NCI-H2196 (cell line): ENCODE measurements around the gene CPAMD8.

Experiments
- DNase-seq: peaks from one replicate; lab custom pipeline; 2025; ENCODE audit not compliant: unreplicated experiment; lab: John Stamatoyannopoulos, UW

CPAMD8 gene

DNA sequence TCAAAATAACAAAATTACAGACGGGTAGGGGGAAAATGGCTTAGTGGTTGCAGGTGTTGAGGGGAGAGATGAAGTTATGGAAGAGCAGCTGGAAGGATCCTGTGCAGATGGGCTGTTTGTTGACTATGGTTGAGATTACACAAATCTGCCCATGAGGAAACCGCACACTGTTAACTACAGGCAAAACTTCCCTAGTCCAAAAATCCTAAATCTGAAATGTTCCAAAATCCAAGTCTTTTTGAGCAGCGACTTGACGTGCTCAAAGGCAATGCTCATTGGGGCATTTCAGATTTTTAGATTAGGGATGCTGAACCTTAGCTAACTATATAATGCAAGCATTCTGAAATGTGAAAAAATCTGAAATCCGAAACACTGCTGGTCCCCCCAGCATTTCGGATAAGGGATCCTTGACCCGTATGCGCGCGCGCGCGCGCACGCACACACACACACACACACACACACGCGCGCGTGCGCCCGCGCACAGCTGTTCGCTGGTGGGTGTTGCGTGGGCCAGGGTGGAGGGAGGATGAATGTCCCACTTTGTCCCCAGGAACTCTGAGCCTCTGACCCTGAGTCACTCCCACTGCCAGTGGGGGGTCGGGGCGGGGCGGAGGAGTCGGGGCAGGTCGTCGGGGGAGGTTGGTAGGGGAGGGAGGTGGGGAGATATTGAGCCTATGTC lies 131.0 kb downstream of the CPAMD8 start:
- DNase-seq, result no peak

DNA sequence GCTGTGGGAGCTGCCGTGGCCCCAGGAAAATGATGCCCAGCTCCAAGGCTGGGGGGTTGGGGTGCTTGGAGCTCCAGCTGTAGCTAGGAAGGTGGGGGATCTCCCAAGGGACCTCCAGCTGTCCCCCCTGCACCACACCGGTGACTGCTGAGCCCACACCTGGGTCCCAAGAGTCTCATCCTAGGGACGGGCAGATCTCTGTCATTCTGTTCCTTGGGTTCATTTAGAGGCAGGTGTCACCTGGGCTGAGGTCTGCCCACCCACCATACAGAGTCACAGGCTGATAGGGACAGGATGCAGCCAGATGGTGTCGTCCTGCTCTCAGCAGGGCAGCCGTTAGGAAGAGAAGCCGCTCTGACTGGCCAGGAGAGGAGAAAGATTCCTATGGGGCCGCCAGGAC lies 132.5 kb downstream of the CPAMD8 start:
- DNase-seq, result no peak

DNA sequence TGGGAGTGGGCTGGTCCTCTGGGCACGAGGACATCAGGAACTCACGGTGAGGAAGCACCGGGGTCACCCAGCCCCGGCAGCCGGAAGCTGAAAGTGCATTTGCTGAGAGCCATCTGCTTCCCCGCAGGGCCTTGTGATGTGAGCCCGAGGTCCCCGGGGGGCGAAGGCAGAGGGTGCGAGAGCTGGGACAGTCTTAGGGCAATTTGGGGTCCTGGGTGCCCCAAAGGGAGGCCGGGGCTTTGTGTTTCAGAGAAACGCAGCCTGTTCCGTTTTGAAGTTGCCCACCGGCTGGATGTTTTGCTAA lies 133.0 kb downstream of the CPAMD8 start:
- DNase-seq, result no peak

DNA sequence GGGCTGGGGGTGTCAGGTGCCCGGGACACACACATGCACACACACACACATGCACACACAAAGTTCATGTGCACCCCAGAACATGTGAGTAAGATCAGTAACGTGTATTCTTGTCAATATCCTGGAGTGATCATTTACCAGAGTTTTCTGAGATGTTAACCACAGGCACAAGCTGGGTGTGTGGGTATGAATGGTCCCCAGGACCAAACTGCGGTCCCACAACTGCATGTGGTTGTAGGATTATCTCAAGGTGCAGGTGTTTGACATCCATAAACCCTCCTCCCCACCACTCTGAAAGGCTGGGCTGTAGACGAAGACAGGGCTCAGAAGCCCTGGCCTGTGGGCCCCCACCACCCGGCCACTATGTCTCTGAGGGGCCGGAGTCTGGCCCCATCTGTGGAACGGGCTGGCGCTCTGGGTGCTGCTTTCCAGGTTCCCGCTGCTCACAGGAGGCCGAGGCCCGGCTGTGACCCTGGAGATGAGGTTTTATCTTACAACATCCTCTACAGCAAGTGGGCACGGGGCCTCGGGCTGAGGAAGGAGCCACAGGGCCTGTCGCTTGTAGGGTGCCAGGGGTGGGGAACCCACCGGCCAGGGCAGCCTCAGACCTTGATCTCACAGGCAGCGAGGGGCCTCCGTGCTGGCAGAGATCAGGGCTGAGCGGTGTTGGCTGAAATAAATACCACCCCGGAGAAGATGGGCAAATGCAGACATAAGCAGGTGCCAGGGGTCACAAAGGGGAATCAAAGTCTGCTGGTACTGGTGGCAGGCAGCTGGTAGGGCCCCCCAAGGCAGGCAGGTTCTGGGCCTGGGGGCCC lies 133.5 kb downstream of the CPAMD8 start:
- DNase-seq, result no peak

DNA sequence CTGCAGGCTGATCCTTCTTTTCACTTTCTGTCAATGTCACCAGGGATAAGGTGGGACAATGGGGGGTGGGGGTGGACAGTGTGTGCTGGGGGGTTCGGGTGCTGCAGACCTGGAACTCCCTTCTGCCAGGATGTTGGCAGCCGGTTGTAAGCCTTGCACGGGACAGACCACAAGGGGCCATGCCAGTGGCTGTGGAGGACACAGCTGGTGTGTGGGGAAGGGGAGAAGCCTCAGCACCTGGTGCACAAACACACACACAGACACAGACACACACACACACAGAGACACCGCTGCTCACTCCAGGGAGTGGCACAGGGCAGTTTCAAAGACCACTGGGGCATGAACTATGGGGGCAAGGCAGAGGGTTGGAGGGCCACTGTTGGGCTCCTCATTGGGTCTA lies 134.2 kb downstream of the CPAMD8 start:
- DNase-seq, result no peak

DNA sequence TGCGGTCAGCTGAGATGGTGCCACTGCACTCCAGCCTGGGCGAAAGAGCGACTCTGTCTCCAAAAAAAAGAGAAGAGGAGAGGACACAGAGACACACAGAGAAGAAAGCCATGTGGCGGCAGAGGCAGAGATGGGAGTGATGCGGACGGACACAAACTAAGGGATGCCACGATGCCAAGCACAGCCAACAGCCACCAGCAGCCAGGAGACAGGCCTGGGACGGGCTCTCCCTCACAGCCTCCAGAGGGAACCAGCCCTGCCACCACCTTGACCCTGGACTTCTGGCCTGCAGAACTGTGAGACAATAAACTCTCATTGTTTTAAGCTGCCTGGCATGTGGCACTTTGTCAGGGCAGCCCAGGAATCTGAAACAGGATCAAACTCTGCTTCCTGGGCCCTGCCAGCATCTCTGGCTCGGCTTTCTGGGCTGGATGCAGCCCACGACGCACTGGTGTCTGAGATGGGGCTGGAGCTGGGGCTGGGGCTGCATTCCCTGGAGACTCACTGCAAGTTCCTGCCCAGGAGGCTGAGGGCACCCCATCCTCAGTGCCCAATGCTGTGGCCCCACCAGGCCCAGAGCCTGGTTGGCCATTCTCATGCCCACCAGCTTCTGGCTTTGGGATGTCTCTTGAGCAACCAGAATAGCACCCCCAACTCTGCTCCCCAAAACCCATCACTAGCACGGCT lies 134.8 kb downstream of the CPAMD8 start:
- DNase-seq, result no peak

DNA sequence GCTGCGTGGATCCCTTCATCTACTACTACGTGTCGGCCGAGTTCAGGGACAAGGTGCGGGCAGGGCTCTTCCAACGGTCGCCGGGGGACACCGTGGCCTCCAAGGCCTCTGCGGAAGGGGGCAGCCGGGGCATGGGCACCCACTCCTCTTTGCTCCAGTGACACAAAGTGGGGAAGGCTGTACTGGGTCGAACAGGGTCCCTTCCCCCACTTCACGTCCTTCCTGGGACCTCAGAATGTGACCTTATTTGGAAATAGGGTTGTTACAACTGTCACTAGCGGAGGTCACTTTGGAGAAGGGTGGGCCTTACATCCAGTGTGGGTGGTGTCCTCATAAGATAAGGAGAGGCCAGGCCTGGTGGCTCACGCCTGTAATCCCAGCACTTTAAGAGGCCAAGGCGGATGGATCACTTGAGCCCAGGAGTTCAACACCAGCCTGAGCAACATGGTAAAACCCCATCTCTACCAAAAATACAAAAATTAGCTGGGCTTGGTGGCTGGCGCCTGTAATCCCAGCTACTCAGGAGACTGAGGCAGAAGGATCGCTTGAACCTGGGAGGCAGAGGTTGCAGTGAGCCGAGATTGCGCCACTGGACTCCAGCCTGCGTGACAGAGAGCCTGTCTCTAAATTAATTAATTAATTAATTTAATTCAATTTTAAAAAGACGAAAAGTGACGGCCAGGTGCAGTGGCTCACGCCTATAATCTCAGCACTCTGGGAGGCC lies 136.0 kb downstream of the CPAMD8 start:
- DNase-seq, result no peak

DNA sequence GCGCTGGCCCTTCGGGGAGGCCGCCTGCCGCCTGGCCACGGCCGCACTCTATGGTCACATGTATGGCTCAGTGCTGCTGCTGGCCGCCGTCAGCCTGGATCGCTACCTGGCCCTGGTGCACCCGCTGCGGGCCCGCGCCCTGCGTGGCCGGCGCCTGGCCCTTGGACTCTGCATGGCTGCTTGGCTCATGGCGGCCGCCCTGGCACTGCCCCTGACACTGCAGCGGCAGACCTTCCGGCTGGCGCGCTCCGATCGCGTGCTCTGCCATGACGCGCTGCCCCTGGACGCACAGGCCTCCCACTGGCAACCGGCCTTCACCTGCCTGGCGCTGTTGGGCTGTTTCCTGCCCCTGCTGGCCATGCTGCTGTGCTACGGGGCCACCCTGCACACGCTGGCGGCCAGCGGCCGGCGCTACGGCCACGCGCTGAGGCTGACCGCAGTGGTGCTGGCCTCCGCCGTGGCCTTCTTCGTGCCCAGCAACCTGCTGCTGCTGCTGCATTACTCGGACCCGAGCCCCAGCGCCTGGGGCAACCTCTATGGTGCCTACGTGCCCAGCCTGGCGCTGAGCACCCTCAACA lies 136.6 kb downstream of the CPAMD8 start:
- DNase-seq, result no peak

DNA sequence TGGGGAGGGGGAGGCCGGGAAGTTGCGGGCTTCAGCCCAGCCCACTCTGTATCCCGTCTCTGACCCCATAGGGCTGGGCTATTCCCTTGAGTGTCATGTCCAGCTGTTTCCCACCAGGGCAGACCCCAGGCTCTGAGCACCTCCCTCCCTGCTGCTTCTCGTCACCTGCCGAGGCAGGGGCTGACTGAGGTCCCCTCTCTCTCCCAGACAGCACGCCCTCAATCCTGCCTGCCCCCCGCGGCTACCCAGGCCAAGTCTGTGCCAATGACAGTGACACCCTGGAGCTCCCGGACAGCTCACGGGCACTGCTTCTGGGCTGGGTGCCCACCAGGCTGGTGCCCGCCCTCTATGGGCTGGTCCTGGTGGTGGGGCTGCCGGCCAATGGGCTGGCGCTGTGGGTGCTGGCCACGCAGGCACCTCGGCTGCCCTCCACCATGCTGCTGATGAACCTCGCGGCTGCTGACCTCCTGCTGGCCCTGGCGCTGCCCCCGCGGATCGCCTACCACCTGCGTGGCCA lies 137.2 kb downstream of the CPAMD8 start:
- DNase-seq, result no peak

DNA sequence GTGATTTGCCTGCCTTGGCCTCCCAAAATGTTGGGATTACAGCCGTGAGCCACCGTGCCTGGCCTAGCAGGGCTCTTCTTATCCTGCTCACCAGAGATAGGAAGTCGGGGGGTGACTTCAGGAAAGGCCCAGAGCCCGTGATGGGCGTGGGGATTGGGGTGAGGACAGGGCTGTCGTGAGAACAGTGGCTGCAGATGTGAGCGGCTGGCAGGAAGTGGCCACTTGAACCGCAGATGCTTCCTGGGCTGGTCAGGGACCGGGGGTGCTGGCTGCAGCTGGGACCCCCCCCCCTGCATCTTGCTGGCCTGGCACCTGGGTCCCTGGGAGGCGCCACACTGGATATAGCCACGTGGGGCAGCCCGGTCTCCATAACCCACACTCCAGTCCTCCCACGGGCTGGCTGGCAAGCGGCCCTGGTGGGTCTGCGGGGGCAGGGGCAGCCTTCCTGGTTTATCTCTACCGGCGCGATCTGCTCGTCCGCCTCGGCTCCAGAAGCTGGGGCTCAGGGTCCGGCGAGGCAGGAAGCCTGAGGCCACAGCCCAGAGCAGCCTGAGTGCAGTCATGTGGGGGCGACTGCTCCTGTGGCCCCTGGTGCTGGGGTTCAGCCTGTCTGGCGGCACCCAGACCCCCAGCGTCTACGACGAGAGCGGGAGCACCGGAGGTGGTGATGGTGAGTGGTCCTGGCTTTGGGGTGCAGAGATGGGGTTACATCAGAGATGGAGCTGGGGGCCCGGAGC lies 137.8 kb downstream of the CPAMD8 start, which contains the start of gene F2RL3:
Gene F2RL3, plus strand, starts transcription at position 371 of the 737 bp plus-strand sequence. Its CDS starts 191 bp downstream, at position 562.
- DNase-seq, result no peak

DNA sequence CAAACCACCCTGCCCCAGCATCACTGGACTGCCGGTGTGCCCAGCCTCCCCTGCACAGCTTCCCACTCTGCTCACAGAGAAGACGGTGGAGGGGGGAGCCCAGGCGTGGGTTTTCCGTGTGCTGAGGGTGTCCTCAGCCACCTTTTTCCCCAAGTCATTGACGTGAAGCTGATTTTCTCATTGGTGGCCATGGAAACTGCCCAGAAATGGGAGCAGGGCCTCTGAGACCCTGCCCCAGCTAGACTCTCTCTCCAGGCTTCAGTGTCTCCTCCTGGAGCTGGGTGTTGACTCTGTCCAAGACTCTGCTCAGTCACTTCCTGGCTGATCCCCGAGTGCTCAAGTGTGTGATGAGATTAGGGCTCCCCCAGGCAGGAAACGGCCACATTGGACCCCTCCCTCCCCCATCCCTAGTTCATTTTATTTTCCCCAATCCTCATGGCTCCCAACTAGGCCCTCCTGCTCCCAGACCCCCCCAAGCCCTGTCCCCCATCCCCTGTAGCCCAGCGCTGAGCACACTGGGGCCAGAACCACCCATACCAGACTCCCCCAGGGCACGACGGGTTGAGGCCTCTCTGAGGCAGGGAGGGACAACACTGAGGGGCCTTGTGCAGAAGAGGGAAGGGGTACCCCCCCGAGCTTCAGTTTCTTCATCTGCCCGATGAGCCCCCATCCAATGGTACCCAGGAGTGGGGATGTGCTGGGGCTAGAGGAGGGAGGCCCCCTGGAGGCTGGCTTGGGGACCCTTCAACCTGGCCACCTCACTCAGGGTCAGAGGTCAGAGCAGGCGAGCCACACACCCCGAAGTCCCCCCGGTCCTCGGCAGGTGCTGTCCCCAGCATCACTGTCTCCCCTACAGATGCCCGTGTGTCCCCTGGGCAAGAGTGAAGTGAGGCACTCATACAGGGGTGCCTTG lies 139.0 kb downstream of the CPAMD8 start:
- DNase-seq, result no peak

DNA sequence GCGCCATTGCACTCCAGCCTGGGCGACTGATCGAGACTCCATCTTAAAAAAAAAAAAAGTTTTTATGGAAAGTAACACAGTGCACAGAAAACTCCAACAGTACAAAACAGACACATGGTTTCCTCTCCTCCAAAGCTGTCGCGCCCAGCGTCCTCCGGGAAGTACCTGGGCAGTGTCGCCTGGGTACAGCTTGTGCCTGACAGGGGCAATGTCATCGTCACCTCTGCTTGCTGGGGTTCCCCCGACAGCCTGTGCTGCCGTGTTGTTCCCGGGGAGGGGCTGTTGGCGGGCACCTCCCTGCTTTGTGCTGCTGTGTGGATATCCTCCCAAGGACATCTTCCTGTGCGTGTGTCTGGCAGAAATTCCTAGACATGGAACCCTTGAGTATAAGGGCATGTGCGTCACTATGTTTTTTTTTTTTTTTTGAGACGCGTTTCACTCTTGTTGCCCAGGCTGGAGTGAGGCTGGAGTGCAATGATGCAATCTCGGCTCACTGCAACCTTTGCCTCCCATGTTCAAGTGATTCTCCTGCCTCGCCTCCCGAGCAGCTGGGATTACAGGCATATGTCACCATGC lies 140.2 kb downstream of the CPAMD8 start:
- DNase-seq, result no peak

DNA sequence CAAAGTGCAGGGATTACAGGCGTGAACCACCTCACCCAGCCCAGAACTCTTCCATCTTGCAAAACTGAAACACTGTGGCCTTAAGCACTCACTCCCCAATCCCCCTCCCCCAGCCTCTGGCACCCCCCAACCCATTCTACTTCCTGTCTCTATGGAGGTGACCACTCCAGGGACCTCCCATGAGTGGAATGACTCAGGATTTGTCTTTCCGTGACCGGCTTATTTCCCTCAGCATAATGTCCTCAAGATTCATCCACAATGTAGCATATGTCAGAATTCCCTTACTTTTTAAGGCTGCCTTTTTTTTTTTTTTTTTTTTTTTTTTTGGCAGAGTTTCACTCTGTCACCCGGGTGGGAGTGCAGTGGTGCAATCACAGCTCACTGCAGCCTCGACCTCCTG lies 141.4 kb downstream of the CPAMD8 start:
- no peak for DNase-seq

DNA sequence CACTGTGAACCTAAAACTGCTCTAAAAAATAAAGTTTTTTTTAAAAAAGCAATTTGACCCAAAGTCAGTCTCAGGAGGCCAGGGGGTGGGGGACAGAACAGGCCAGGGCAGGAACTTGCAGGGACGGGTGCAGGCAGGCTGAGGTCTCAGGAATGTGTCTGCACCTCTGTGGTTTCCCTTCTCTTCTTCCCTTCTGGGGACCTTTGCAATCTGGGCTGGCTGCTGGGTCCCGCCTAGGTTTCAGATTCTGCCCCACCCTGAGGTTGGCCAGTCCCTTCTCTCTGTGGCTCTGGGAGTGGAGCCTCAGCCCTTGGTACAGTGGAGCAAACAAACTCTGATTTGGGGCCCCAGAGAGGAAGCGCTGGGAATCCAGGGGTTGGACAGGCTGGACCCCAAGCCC lies 143.1 kb downstream of the CPAMD8 start:
- no peak for DNase-seq

DNA sequence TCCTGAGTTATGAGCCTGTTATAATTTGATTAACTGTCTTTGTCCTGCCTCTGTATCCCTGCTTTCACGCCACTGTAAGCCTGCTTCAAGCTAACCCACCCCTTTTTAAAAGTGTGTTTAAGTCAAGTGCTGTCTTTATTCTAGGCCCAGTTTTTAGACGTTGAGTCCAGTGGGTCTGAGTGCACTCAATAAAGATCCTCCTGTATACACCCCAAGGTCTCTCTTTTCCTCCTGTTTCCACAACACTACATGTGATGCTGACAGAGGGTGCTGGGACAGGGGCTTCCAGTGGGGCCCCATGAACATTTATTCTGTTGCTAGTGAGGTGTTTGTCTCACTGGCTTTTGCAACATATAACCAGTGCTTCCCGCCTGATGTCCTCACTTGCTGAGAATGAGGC lies 144.5 kb downstream of the CPAMD8 start:
- no peak for DNase-seq

DNA sequence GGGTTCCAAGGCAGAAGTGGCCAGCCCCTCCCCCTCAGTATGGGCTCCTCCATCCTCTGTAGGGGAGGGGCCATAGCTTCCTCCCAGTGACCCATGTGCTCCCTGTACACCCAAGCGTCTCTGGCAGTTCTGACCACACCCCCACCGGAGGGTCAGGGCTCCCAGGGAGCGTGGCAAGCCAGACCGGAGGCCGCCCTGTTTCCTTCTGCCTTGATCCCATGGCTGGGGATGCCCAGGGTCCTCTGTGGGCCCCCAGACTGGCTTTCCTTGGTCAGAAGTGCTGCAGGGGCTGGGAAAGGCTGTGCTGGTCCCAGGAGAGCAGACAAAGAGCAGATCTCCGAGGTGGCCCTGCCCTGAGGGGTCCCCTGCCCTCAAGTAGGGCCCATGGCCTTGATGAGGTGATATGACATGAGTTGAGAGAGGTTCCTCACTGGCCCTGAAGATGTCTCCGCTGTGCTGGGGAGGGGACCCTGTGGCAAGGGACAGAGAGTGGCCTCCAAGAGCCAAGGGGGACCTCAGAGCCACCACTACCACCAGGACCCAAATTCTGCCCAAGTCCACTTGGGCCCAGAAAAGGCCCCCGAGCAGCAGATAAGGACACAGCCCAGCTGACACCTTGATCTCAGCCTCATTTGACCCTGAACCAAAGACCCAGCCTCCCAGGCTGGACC lies 145.6 kb downstream of the CPAMD8 start:
- no peak for DNase-seq

DNA sequence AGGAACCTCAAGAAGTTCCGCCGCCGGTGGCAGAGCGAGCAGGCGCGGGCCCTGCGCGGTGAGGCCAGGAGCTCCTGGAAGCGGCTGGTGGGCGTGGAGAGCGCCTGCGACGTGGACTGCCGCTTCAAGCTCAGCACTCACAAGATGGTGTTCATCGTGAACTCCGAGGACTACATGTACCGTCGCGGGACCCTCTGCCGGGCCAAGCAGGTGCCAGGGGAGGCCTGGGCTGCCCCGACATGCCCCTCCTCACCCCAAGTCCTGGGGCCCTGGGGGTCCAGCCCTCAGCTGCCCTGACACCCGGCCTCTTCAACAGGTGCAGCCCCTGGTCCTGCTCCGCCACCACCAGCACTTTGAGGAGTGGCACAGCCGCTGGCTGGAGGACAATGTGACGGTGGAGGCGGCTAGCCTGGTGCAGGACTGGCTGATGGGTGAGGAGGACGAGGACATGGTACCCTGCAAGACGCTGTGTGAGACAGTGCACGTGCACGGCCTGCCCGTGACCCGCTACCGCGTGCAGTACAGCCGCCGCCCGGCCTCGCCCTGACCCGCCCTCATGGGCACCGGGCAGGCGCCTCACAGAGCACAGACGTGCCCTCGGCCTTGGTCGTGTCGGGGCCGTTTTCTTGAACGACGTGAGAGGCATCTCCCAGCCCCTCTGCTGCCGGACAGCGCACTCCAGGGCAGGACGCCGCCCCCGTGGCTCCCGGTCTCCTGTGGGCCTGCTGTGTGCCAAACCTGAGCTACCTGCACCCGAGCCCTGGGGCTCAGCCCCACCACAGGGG lies 148.2 kb downstream of the CPAMD8 start:
- DNase-seq, result no peak

DNA sequence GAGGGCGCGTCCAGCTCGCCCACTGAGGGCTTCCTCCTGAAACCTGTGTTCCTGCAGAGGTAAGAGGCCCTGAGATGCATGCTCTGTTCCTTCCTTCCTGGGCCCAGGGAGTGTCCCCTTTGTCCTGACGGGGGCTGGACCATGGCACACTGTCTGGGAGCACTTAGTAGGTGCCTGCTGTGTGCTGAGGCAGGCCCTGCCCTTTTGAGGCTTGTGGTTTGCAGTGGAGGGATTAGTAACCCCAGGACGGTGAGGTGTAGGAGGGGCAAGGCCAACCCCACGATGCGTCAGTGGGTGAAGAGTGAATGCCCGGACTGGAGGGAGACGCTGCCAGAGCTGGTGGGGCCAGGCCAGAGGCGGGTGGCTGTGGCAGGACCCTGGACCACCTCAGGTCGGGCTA lies 149.0 kb downstream of the CPAMD8 start:
- no peak for DNase-seq
